ENCODE results near the gene CLEC4G.

GRCh38 chr19:7694499-7694898 is 37.4 kb downstream of the CLEC4G start:
- no peak for TF ChIP-seq SPI1 (IDR thresholded peaks at IDR 0.05; ENCODE audit: borderline replicate concordance, low read depth)
- no peak for TF ChIP-seq CTCF (IDR thresholded peaks at IDR 0.05; ENCODE audit: insufficient read depth, low read length)
- TF ChIP-seq REST (IDR thresholded peaks at IDR 0.05; ENCODE audit: insufficient replicate concordance, low read depth), result no peak

Measured in HL-60 (cell line).